WI38 (cell line): ENCODE data around the gene CFAP20DC.

Experiments used
- H3K4me3 ChIP-seq: 2 replicates; pipeline ENCODE4 v1.5.1; 2011; ENCODE audit warnings: low read depth, mild to moderate bottlenecking, control low read depth, low read length
- TF ChIP-seq, protein P1 (sequence below): IDR thresholded peaks from 2 replicates; pipeline ENCODE4 v1.5.1; 2012; ENCODE audit warnings: low read depth, mild to moderate bottlenecking, control low read depth, low read length

CFAP20DC gene

GRCh38 chr3:58751235-58751634 is 298.6 kb downstream of the CFAP20DC start:
- H3K4me3 ChIP-seq: no peak overlapping the region
- TF ChIP-seq, protein P1, sequence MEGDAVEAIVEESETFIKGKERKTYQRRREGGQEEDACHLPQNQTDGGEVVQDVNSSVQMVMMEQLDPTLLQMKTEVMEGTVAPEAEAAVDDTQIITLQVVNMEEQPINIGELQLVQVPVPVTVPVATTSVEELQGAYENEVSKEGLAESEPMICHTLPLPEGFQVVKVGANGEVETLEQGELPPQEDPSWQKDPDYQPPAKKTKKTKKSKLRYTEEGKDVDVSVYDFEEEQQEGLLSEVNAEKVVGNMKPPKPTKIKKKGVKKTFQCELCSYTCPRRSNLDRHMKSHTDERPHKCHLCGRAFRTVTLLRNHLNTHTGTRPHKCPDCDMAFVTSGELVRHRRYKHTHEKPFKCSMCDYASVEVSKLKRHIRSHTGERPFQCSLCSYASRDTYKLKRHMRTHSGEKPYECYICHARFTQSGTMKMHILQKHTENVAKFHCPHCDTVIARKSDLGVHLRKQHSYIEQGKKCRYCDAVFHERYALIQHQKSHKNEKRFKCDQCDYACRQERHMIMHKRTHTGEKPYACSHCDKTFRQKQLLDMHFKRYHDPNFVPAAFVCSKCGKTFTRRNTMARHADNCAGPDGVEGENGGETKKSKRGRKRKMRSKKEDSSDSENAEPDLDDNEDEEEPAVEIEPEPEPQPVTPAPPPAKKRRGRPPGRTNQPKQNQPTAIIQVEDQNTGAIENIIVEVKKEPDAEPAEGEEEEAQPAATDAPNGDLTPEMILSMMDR: no peak

DNA sequence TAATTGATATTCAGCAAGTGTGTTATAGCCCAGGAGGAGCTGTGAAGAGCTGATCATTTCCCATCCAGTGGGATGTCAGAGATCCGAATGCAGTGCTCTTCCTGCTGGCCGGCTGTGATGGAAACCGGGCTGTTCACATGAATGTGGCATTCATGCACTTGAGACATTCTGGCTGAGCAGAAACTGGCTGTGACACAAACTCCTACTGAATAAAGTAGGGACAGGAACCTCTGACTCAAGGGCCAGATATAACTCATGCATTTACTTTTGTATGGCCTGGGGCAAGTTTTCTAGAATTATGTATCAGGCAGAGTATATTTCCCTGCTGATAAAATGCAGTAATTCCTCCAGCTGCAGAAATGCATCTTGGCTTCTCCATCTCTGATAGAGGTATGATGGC is 299.9 kb downstream of the CFAP20DC start:
- TF ChIP-seq, protein P1: no peak
- no peak overlapping the region for H3K4me3 ChIP-seq

GRCh38 chr3:58748024-58748423 is 301.8 kb downstream of the CFAP20DC start:
- H3K4me3 ChIP-seq: no peak overlapping the region
- TF ChIP-seq, protein P1: no peak

DNA sequence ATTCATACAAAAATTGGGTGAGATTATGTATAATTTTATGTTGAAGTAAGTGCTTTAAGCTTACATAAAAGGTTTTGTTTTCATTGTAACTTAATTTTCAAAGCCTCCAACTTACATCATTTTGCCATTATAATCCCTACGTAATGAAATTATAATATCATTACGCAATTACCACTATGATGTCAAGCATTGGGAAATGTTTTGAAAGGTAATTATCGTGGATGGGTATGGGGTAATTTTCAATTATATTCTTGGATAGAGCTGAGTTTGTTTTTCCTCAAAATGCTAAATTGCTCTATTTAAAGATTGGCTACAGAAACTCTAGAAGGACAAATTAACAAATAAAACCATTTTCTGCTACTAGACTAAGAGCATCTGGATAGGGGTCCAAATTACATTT is 303.1 kb downstream of the CFAP20DC start:
- no peak overlapping the region for H3K4me3 ChIP-seq
- TF ChIP-seq, protein P1: no peak

DNA sequence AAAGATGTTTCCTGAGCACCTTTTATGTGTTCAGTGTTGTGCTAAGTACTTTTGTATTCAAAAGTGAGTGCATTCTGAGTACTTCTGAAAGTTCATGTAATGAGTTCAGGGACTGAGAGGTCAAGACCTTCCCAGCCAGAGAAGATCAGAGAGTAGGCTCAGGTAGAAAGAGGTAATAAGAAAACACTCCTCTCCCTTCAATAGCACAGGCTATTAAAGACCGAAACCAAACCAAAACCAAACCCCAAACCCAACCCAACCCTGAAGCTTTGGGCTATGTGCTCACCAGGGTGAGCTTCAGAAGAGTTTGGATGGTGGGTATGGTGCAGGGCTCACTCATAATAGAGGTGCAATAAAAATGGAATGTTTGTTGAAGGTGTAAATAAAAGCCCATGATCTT is 306.5 kb downstream of the CFAP20DC start:
- TF ChIP-seq, protein P1: no peak

GRCh38 chr3:58742239-58742638 is 307.6 kb downstream of the CFAP20DC start:
- no peak overlapping the region for H3K4me3 ChIP-seq
- TF ChIP-seq, protein P1: no peak

More for the DNA sequence above, 306.5 kb downstream of the CFAP20DC start:
- H3K4me3 ChIP-seq: no peak overlapping the region

DNA sequence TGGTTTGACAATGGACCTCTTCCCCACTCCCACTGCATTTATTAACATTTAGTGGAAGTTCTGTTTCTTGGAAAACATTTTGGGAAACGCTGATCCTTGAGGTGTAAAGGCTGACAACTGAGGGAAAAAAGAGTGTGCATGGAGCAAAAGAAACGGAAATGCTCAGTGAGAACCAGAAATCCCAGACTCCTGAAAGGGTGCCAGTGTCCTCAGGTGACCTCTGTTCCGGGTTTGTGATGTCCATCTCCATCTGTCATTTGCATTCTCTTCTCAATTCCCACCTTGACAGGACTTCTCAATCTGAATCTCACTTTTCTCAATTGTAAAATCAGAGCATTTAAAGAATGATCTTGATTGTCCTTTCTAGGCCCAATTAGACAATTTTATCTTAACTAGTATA is 312.2 kb downstream of the CFAP20DC start:
- no peak overlapping the region for H3K4me3 ChIP-seq
- TF ChIP-seq, protein P1: no peak
